Nephron progenitor cell (in vitro differentiated cells): ENCODE data around the gene WDFY2.

Experiments
- DNase-seq: peaks from one replicate; pipeline ENCODE4 v3.0.0; 2021
- H3K27ac Mint-ChIP-seq: 2 replicates; pipeline ENCODE4 v1.8.0; 2021; ENCODE audit warnings: mild to moderate bottlenecking, moderate library complexity, mixed read lengths
- H3K27me3 Mint-ChIP-seq: 2 replicates; pipeline ENCODE4 v1.8.0; 2021; ENCODE audit warnings: mild to moderate bottlenecking, low read depth, mixed read lengths; ENCODE audit not compliant: poor library complexity
- H3K36me3 Mint-ChIP-seq: 2 replicates; pipeline ENCODE4 v1.8.0; 2021; ENCODE audit warnings: low read depth, mixed read lengths
- H3K4me1 Mint-ChIP-seq: 2 replicates; pipeline ENCODE4 v1.8.0; 2021; ENCODE audit warnings: mixed read lengths
- H3K4me3 Mint-ChIP-seq: 2 replicates; pipeline ENCODE4 v1.8.0; 2021; ENCODE audit warnings: mild to moderate bottlenecking, moderate library complexity, mixed read lengths
- H3K9me3 Mint-ChIP-seq: 2 replicates; pipeline ENCODE4 v1.8.0; 2021; ENCODE audit warnings: mild to moderate bottlenecking, moderate library complexity, mixed read lengths
- TF ChIP-seq, protein P1 (sequence below): fragments of 200-600 bp; sonication (generic); IDR thresholded peaks from 2 replicates; pipeline ENCODE4 v1.5.0; 2021; ENCODE audit warnings: antibody characterized with exemption

WDFY2 gene

DNA sequence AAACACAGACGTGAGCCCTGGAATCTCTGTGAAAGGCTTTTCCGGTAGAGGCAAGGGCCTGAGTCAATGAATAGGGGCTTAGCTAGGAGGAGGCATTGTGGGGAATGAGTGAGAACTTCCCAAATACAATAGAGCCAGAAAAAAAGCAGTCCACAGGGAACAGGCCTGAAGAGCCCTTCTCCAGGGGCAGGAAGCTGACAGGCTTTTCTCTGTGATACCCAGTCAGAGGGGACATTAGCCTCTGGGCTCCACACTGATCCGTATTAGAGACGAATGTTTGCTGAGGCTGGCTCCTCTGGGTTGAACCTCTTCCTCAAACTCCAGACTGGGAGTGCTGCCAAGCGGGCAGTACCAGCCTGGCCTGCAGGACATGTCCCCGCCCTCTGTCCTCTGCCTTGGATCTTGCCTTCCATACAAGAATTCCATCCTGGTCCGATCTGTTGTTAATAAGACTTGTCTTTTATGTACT, 217.4 kb downstream of the WDFY2 start:
- peak overlapping the region; percentile 18 for H3K4me3 Mint-ChIP-seq
- H3K9me3 Mint-ChIP-seq = no peaks in the 10 kb centered on the region
- H3K36me3 Mint-ChIP-seq = no peaks in the 10 kb centered on the region
- no peak overlapping the region for H3K27ac Mint-ChIP-seq
- peaks cover 65% of the 10 kb centered on the region for H3K4me1 Mint-ChIP-seq
- TF ChIP-seq, protein P1, sequence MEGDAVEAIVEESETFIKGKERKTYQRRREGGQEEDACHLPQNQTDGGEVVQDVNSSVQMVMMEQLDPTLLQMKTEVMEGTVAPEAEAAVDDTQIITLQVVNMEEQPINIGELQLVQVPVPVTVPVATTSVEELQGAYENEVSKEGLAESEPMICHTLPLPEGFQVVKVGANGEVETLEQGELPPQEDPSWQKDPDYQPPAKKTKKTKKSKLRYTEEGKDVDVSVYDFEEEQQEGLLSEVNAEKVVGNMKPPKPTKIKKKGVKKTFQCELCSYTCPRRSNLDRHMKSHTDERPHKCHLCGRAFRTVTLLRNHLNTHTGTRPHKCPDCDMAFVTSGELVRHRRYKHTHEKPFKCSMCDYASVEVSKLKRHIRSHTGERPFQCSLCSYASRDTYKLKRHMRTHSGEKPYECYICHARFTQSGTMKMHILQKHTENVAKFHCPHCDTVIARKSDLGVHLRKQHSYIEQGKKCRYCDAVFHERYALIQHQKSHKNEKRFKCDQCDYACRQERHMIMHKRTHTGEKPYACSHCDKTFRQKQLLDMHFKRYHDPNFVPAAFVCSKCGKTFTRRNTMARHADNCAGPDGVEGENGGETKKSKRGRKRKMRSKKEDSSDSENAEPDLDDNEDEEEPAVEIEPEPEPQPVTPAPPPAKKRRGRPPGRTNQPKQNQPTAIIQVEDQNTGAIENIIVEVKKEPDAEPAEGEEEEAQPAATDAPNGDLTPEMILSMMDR = no peak
- DNase-seq = no peak
- peaks cover 15% of the 10 kb centered on the region for H3K27me3 Mint-ChIP-seq

DNA sequence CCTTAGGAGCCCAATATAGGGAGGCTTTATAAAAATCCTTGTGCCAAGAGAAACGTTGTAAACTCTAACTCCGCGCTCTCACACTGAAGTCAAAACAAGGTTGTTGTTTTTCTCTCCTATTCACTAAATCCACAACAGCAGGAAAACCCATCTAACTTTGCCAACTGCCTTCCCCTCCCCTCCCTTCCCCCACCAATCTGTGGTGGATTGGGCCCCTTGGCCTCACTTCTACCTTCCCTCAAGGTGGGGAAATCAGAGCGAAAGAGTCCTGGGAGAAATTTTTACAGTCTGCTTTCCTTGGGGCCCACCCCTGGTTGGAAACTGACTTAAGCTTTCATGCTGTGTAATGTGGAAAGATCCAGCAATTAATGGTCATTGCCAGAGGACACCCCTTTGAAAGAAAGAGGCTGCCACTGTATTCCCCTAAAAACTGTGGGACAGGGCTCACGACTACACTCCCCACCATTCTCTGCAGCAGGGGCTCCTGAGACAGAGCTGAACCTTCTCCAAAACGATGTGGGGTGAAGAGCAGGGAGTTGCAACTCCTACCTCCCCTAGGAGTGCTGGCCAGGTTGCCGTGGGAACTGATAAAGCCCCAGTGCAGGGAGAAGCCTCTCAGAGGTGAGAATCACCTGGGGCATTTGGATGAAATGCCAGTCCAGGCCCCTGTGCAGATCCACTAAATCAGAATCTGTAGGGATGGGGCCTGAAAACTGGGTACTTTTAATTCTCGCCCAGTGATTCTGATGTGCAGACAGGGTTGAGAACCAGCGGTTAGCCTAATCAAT, 218.6 kb downstream of the WDFY2 start:
- Mint-ChIP-seq H3K27ac (peak overlapping the region; percentile 54), H3K27me3 (peaks cover 15% of the 10 kb centered on the region), H3K4me3 (peak overlapping the region; percentile 89), H3K9me3 (no peaks in the 10 kb centered on the region), H3K36me3 (no peaks in the 10 kb centered on the region), H3K4me1 (peaks cover 60% of the 10 kb centered on the region)
- TF ChIP-seq, protein P1 = no peak
- no peak for DNase-seq

DNA sequence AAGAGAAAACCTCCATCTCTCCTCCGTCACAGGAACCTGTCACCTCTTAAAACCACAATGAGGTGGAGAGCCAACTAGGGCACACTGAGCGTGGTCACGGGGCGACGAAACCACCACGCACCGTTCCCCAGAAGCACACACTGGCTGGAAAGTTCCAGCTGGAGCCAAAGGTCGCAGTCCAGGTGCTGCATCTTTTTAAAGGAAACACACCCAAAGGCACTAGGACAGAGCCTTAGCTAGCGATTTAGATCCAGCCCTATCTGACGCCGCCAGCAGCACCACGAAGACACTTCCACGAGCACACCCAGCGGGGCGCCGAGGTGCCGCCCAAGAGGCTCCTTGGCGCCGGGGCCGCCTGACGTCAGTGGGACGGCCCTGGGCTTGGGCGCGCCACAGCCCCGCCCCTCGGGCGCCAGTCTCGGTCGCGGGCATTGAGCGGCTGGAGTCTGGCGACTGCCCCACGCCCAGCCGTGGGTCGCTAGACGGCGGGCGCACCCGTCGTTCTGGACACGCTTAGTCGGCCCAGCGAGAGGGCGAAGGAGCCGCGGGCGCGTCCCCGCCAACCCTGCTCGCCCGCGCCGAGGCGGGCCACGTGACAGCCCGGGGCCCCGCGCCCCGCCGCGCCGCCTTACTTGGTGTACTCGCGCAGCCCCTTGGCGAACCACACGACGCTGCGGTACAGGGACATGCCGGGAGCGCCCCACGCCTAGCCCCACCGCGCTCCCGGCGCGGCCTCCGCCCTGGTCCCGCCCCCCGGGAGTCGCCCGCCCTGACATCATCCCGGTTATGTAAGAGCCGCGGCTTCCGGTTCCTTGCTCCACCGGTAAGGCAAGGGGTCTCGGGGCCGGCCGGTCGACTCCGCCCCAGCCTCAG, 219.4 kb downstream of the WDFY2 start, which contains the start of gene DHRS12:
Gene DHRS12, minus strand, starts transcription at position 742 of the 873 bp plus-strand sequence. CDS start 4,504 bp downstream, outside the sequence.
- TF ChIP-seq, protein P1 = no peak
- no peaks in the 10 kb centered on the region for H3K36me3 Mint-ChIP-seq
- H3K4me1 Mint-ChIP-seq = peaks cover 51% of the 10 kb centered on the region
- peak; percentile 77 for DNase-seq
- H3K9me3 Mint-ChIP-seq = no peaks in the 10 kb centered on the region
- H3K27ac Mint-ChIP-seq = peak within 1 kb of the TSS; percentile 54
- H3K4me3 Mint-ChIP-seq = peak within 1 kb of the TSS; percentile 89
- H3K27me3 Mint-ChIP-seq = peaks cover 15% of the 10 kb centered on the region

DNA sequence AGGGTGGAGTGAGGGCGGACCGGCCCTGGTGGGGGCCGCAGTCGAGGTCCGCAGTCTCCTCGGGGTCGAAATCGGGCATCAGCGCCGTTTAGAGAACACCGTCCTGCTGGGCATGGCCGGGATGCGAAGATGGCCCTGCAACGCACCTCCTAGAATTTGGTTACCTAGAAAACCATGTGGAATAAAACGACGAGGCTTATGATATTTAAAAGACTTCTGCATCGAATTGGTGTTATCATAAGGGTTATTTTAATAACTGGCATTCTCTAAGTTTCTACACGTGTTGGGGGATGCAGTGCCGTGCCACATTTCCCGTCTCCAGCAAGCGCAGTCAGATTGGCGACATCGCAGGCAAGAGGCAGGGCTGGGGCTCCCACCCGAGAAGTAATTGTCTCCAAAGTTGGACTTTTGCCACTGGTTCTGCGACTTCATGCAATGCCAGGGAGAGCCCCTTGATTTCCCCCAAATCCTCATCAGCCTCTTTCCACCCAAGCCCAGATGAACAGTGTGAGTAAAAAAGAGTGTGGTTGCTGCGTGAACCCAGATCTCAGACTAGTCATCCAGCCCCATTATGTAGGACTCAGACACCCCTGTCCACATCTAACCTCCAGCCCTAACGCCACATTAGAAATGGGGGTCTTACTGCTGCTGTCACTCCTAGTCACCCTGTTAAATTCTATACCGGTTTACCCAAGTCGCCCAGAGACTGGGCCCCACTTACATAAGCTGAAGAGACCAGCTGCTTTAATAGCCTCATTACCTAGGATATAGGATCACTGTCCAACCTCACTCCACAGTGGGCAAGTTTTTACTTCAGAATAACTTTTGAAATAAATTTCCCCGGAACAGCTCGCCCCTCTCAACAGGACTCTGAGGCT, 220.3 kb downstream of the WDFY2 start:
- H3K36me3 Mint-ChIP-seq = no peaks in the 10 kb centered on the region
- H3K27ac Mint-ChIP-seq = no peak overlapping the region
- H3K27me3 Mint-ChIP-seq = peaks cover 10% of the 10 kb centered on the region
- H3K9me3 Mint-ChIP-seq = no peaks in the 10 kb centered on the region
- no peak for DNase-seq
- TF ChIP-seq, protein P1 = no peak
- H3K4me1 Mint-ChIP-seq = peaks cover 46% of the 10 kb centered on the region
- peak overlapping the region; percentile 85 for H3K4me3 Mint-ChIP-seq

DNA sequence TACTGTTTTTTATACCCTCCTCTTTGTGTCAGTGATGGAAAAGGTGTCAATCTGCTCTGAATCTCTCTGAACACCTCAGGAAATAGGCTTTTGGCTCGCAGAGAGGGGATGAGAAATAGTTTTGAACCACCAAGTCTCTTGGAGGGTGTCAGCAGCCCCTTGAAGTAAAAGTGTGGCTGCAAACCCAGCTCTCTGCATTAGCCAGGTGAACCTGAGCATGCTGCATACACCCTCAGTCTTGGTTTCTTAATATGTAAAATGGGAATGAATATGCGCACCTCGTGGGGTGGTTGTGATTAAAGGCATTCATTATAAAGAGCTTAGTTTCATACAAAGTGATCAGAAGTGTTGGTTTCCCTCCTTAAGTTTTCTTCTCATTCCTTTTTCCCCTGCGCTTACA, 221.1 kb downstream of the WDFY2 start:
- no peak overlapping the region for H3K27ac Mint-ChIP-seq
- peaks cover 40% of the 10 kb centered on the region for H3K4me1 Mint-ChIP-seq
- TF ChIP-seq, protein P1 = no peak
- H3K27me3 Mint-ChIP-seq = peaks cover 5% of the 10 kb centered on the region
- H3K4me3 Mint-ChIP-seq = peak overlapping the region; percentile 85
- DNase-seq = no peak
- H3K9me3 Mint-ChIP-seq = no peaks in the 10 kb centered on the region
- H3K36me3 Mint-ChIP-seq = no peaks in the 10 kb centered on the region
